GM13976 (cell line): Measurements from ENCODE around the gene SNORC.

Source experiments
- DNase-seq: peaks from one replicate; pipeline ENCODE4 v3.0.0; 2012; ENCODE audit warnings: low spot score
- CTCF ChIP-seq: IDR thresholded peaks from 2 replicates; pipeline ENCODE4 v1.5.1; 2012; ENCODE audit warnings: borderline replicate concordance, mild to moderate bottlenecking; ENCODE audit not compliant: insufficient read depth; ENCODE audit errors: extremely low read depth, missing control alignments, control extremely low read depth
- in situ Hi-C: fragments of 300-500 bp; cut with MboI; formaldehyde crosslinking; loops from one replicate; pipeline ENCODE4 v1.12.0; 2022; ENCODE audit warnings: low sequenced_read_pairs, mixed read lengths, inconsistent platforms; ENCODE audit not compliant: unreplicated experiment

The SNORC gene

GRCh38 chr2:232889876-232890401 lies 19.9 kb downstream of the SNORC start:
- TF ChIP-seq CTCF, result no peak

GRCh38 chr2:232890536-232890895 lies 20.5 kb downstream of the SNORC start:
- in situ Hi-C loops, result no loop called here
- TF ChIP-seq CTCF, result no peak
- no peak for DNase-seq

More at GRCh38 chr2:232889876-232890401, 19.9 kb downstream of the SNORC start:
- no peak for DNase-seq
- in situ Hi-C loops, result no loop called here

- DNase-seq, result no peak
- in situ Hi-C loops, result no loop called here
- TF ChIP-seq CTCF, result no peak
These were observed 21.0 kb downstream of the SNORC start for GRCh38 chr2:232890896-232891601.

- DNase-seq, result no peak
- no peak for TF ChIP-seq CTCF
- in situ Hi-C loops, result no loop called here
These were observed 21.6 kb downstream of the SNORC start for GRCh38 chr2:232891621-232892071.

- TF ChIP-seq CTCF, result no peak
- in situ Hi-C loops, result no loop called here
- no peak for DNase-seq
These were observed 22.2 kb downstream of the SNORC start for GRCh38 chr2:232892221-232892620.

GRCh38 chr2:232892843-232893242 lies 22.8 kb downstream of the SNORC start:
- no peak for TF ChIP-seq CTCF
- DNase-seq, result no peak
- in situ Hi-C loops, result no loop called here
